ENCODE measurements around the gene CLK3.
A peak's percentile ranks its signal among the peaks of the same experiment; 100 is the strongest.

CLK3 gene

DNA sequence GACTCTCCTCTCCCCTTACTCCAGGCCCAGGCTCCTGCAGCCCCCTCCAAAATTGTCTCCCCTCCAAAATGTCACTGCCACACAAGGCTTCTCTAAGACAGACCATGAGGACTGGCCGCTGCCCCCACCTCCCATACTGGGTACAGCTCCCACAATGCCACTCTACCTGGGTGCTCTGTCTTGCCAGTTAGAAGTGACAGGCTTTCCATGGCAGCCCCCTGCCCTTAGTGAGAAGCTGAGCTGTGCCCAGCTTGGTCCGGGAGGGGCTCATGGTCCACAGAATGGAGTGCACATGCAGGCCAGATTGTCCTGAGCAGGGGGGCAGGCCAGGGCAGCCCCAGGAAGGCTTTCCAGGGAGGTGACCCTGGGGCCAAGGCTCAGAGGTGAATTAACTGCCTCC is 3.0 kb upstream of the CLK3 start:
- no peak for TF ChIP-seq GATA2 (IDR thresholded peaks at IDR 0.05; ENCODE audit: low read depth, low read length)
- no peak for TF ChIP-seq GATA3 (IDR thresholded peaks at IDR 0.05; ENCODE audit: low read depth, low read length)

DNA sequence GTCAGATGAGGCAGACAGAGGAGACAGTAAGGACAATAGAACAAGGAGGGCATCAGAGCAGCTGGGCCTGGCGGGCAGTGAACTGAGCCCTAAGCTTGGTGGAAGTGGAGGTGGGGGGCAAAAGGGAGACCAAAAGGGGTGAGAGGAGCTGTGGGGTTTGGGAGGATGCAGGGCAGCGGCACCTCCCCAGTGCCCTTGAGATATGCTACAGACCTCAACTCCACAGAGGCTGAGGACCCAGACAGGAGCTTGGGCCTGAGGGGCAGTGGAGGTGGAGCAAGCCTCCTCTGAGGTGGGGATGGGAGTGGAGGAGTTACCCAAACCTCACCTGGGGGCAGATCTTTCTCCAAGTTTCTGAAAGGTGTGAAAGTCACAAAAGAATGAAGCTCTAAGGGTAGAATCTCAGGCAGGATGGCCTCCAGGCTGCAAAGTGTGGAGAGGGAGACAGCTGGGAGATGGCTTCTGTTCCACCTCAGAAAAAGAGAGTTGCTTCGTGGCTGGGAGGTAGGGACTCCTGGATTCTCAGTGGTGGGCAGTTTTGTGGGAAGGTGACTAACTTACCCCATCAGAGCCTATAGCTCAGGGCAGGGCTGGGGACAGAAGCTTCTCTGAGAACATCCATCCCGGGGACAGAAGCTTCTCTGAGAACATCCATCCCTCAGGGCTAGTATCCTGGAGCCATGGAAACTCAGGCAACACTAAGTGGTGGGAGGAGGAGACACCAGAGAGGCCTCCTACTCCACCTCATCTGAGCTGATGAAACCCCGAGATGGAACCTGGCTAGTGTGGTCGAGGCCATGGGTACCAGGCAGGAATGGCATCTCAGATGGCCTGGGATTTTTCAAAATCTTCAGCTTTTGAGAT is 2.3 kb upstream of the CLK3 start:
- TF ChIP-seq GATA3 (IDR thresholded peaks at IDR 0.05; ENCODE audit: low read depth, low read length), result no peak
- TF ChIP-seq GATA2 (IDR thresholded peaks at IDR 0.05; ENCODE audit: low read depth, low read length), result no peak

DNA sequence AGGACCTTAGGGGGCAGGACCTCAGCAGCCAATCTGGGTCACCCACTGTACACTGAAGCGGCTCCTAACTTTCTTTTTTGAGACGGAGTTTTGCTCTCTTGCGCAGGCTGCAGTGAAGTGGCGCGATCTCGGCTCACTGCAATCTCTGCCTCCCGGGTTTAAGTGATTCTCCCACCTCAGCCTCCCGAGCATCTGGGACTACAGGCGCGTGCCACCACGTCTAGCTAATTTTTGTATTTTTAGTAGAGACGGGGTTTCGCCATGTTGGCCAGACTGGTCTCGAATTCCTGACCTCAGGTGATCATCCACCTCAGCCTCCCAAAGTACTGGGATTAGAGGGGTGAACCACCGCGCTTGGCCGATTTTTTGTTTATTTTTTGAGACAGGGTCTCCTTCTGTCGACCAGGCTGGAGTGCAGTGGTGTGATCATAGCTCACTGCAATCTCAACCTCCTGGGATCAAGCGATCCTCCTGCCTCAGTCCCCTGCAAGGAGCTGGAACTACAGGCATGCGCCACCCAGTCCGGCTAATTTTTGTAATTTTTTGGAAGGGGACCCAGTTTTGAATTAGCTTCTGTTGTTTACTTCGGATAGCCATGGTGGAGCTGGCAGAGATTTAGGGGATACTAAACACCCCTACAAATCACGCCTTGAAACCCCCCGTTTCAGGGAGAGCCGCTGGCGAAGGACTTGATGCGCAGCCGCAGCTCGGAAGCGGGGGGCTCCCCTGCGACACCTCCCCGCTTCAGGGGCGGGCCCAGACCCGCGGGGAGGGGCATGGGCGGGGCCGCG is 1.5 kb upstream of the CLK3 start:
- no peak for TF ChIP-seq GATA2 (IDR thresholded peaks at IDR 0.05; ENCODE audit: low read depth, low read length)
- TF ChIP-seq GATA3 (IDR thresholded peaks at IDR 0.05; ENCODE audit: low read depth, low read length), result no peak

DNA sequence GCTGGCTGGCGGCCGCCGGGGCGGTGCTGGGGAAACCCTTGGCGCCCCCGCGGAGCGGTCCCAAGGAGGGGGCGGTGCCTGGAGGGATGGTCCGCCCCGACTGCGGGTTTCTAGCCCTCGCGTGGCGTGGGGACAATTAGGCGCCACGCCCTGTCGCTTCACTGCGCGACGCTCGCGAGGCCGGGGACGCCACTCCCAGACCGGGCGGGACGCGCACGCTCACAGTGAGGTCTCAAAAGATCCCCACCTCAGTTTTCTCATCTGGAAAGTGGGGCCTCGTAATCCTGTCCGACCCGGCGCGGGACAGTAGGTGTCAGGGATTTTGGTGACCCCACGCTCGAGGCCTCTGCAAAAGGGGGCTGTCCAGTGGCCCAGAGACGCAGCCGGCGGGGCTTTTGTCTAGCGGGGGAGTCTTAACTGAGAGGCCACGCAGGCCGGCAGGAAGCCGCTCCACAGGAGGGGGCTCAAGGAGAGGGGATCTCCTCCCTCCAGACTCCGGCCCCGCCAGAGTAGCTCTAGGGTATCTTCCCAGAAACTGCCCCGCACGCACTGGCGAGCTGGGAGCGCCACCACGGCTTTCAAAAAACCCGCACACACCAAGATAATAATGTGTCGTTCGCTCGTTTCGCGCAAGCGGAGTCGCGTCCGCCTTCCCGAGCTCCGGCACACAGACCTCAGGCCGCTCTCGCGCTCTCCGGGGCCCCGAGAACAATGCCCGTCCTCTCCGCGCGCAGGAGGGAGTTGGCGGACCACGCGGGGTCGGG is 710 bp upstream of the CLK3 start:
- TF ChIP-seq GATA3 (IDR thresholded peaks at IDR 0.05; ENCODE audit: low read depth, low read length) (no peak), GATA2 (IDR thresholded peaks at IDR 0.05; ENCODE audit: low read depth, low read length) (no peak)

DNA sequence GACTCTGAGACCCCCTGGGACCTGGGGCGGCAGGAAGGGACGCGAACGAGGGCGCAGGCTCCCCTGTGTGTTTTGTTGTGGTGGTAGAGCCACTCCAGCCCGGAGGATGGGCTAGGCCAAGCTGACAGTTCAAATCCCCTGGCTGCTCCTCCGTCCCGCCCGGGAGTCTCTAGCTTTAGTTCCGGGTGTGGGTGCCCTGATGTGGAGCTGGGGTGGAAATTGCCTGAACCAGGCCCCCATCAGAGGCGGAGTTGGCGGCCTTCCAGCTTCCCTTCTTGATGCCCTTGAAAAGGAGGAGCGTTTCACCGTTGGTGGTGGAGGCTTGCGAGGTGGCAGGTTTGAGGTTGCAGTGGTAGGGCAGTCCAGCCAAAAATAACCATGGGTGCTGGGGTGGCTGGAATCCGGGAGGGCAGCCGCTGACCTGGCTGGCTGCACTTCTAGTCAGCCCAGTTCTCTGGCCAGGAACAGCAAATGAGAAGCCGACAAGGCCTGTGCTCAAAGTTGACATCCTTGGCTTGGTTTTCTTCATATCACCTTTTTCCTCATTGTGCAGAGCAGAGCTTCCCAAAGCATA is 817 bp downstream of the CLK3 start:
- TF ChIP-seq GATA2 (IDR thresholded peaks at IDR 0.05; ENCODE audit: low read depth, low read length), result no peak
- TF ChIP-seq GATA3 (IDR thresholded peaks at IDR 0.05; ENCODE audit: low read depth, low read length), result no peak

GRCh38 chr15:74616996-74617395 is 1.4 kb downstream of the CLK3 start:
- TF ChIP-seq GATA3 (IDR thresholded peaks at IDR 0.05; ENCODE audit: low read depth, low read length) (no peak), GATA2 (IDR thresholded peaks at IDR 0.05; ENCODE audit: low read depth, low read length) (peak; percentile 56; the same call in 1 of the 2 replicates)

DNA sequence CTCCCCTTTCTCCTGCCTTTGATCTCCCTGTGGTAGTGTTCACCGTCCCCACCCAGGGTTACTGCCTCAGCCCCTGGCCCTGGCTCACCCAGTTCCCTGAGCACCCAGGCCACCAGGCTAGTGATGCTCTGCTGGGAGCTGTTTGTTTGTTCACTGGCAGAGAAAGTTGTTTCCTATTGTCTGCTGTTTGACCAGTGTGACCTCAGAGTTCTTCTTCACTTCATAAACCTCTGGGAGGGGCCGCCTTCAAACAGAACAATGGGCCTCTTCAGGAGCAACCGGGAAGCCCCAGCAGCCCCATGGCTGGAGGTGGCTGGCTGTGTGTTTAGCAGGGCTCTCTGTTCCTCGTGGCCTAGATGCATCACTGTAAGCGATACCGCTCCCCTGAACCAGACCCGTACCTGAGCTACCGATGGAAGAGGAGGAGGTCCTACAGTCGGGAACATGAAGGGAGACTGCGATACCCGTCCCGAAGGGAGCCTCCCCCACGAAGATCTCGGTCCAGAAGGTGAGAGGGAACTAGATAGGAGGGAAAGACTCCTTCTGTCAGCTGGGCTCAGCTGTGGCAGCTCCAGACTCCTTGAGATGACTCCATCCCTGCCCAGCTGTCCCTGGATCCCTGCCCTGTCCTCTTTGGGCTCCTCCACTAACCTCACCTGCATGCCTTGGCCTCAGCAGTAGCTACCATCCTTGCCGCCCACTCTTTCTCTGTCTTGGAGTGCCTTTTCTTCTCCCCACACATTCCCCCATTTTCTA is 3.4 kb downstream of the CLK3 start:
- TF ChIP-seq GATA2 (IDR thresholded peaks at IDR 0.05; ENCODE audit: low read depth, low read length), result no peak
- no peak for TF ChIP-seq GATA3 (IDR thresholded peaks at IDR 0.05; ENCODE audit: low read depth, low read length)

DNA sequence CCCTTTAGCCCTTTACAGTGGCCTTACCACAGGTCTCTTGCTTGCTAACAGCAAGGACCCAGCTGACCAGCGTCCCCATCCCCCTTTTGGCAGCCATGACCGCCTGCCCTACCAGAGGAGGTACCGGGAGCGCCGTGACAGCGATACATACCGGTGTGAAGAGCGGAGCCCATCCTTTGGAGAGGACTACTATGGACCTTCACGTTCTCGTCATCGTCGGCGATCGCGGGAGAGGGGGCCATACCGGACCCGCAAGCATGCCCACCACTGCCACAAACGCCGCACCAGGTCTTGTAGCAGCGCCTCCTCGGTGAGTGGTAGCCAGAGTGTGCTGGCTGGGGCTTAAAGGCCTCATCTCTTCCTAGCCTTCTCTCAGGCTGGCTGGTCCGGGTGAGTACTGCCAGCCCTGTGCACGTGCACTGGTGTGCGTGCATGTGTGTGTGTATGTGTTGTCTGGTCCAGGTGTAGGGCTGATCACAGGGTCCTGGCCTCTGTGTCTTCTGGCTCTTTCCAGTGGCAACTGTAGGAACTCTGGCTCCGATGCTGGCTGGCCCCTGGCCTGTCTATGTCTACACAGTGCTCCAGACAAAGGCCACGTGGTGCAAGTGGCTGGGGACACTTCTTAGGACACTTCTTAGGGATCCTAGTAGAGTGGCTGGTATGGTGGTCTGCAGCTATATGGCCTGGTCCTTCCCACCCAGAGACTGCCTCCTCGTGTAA is 4.4 kb downstream of the CLK3 start:
- TF ChIP-seq GATA3 (IDR thresholded peaks at IDR 0.05; ENCODE audit: low read depth, low read length), result no peak
- TF ChIP-seq GATA2 (IDR thresholded peaks at IDR 0.05; ENCODE audit: low read depth, low read length), result no peak

GRCh38 chr15:74620636-74621545 is 5.3 kb downstream of the CLK3 start:
- TF ChIP-seq GATA2 (IDR thresholded peaks at IDR 0.05; ENCODE audit: low read depth, low read length), result no peak
- TF ChIP-seq GATA3 (IDR thresholded peaks at IDR 0.05; ENCODE audit: low read depth, low read length), result no peak

GRCh38 chr15:74621546-74621920 is 5.9 kb downstream of the CLK3 start:
- TF ChIP-seq GATA3 (IDR thresholded peaks at IDR 0.05; ENCODE audit: low read depth, low read length), result no peak
- no peak for TF ChIP-seq GATA2 (IDR thresholded peaks at IDR 0.05; ENCODE audit: low read depth, low read length)

GRCh38 chr15:74621936-74622335 is 6.3 kb downstream of the CLK3 start:
- TF ChIP-seq GATA3 (IDR thresholded peaks at IDR 0.05; ENCODE audit: low read depth, low read length), result no peak
- no peak for TF ChIP-seq GATA2 (IDR thresholded peaks at IDR 0.05; ENCODE audit: low read depth, low read length)

GRCh38 chr15:74622758-74623157 is 7.1 kb downstream of the CLK3 start:
- TF ChIP-seq GATA3 (IDR thresholded peaks at IDR 0.05; ENCODE audit: low read depth, low read length) (no peak), GATA2 (IDR thresholded peaks at IDR 0.05; ENCODE audit: low read depth, low read length) (no peak)

Data from SH-SY5Y (cell line).